CD4-positive, alpha-beta T cell treated with Interleukin-17A for 1 hour (primary cell): Measurements from ENCODE around the gene MYH10.
A peak's percentile ranks its signal among the peaks of the same experiment; 100 is the strongest.

Experiments
- DNase-seq: peaks from one replicate; pipeline ENCODE4 v3.0.0-alpha.2; 2020

Gene MYH10

GRCh38 chr17:8602679-8603078 lies 27.8 kb downstream of the MYH10 start:
- no peak for DNase-seq

GRCh38 chr17:8599351-8600011 lies 31.0 kb downstream of the MYH10 start:
- DNase-seq: no peak

GRCh38 chr17:8598913-8599312 lies 31.6 kb downstream of the MYH10 start:
- DNase-seq: no peak

GRCh38 chr17:8593830-8594229 lies 36.7 kb downstream of the MYH10 start:
- DNase-seq: no peak

- no peak for DNase-seq
Measured at GRCh38 chr17:8593276-8593675, 37.2 kb downstream of the MYH10 start.

- DNase-seq: no peak
Measured at GRCh38 chr17:8588877-8589554, 41.5 kb downstream of the MYH10 start.

GRCh38 chr17:8586766-8587165 lies 43.8 kb downstream of the MYH10 start:
- DNase-seq: no peak

GRCh38 chr17:8585911-8586310 lies 44.6 kb downstream of the MYH10 start:
- DNase-seq: no peak

GRCh38 chr17:8583954-8584353 lies 46.6 kb downstream of the MYH10 start:
- DNase-seq: no peak

GRCh38 chr17:8580952-8581658 lies 49.4 kb downstream of the MYH10 start:
- no peak for DNase-seq

- DNase-seq: no peak
Measured at GRCh38 chr17:8577868-8578267, 52.7 kb downstream of the MYH10 start.

GRCh38 chr17:8576559-8577294 lies 53.8 kb downstream of the MYH10 start:
- no peak for DNase-seq

GRCh38 chr17:8574687-8575086 lies 55.8 kb downstream of the MYH10 start:
- no peak for DNase-seq

GRCh38 chr17:8572764-8573163 lies 57.8 kb downstream of the MYH10 start:
- peak; percentile 11 for DNase-seq

GRCh38 chr17:8563981-8564602 lies 66.4 kb downstream of the MYH10 start:
- DNase-seq: no peak

- DNase-seq: no peak
Measured at GRCh38 chr17:8563024-8563776, 67.3 kb downstream of the MYH10 start.

GRCh38 chr17:8558144-8558543 lies 72.4 kb downstream of the MYH10 start:
- no peak for DNase-seq

GRCh38 chr17:8557176-8557806 lies 73.2 kb downstream of the MYH10 start:
- DNase-seq: no peak

GRCh38 chr17:8556074-8556473 lies 74.5 kb downstream of the MYH10 start:
- no peak for DNase-seq

- DNase-seq: no peak
Measured at GRCh38 chr17:8555062-8555461, 75.5 kb downstream of the MYH10 start.

- DNase-seq: no peak
Measured at GRCh38 chr17:8552577-8553320, 77.8 kb downstream of the MYH10 start.
